ENCODE results near the gene OR13D1. TPM values are rescaled to one million over a fixed set of nuclear protein-coding genes. Genes with fewer than 3 reads are reported as not detected.
"Not testable (repeated sequence)": the region's sequence is repeated elsewhere in the genome, so short reads cannot be mapped to it uniquely, and the experiment has no call there.

OR13D1 gene
- total RNA-seq, 4 donors from 2014 or later, result not detected

DNA sequence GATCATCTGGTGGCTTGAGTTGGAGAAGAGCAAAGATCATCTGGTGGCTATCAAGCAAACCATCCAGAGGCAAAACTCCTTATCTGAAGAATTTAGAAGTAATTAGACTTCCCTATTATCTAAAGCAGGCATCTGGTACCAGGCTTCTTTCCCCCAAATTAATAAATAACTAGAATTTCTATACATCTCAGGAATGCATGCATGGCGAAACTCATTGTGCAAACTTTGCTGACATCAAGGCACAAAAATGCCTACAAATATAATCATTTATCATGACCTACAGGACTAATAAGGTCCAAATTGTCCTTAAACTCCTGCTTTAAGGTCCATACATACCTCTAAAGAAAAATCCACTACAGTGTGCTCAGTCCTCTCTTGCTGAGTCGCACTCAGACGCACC, 6.0 kb downstream of the OR13D1 start:
- no peak for DNase-seq
- no peaks in the 10 kb centered on the region for H3K4me1 ChIP-seq
- no peak for TF ChIP-seq CTCF (IDR thresholded peaks at IDR 0.05)
- no peak for TF ChIP-seq POLR2A (IDR thresholded peaks at IDR 0.05)
- H3K9me3 ChIP-seq, result no peaks in the 10 kb centered on the region
- H3K27me3 ChIP-seq, result no peaks in the 10 kb centered on the region
- H3K4me3 ChIP-seq, result no peak overlapping the region
- H3K27ac ChIP-seq, result no peak overlapping the region
- no peaks in the 10 kb centered on the region for H3K36me3 ChIP-seq

- H3K9me3 ChIP-seq, H3K27me3 ChIP-seq, H3K4me3 ChIP-seq, H3K4me1 ChIP-seq, DNase-seq, H3K27ac ChIP-seq, H3K36me3 ChIP-seq: not testable (repeated sequence)
These were observed 14.4 kb downstream of the OR13D1 start for GRCh38 chr9:104708737-104709136.

DNA sequence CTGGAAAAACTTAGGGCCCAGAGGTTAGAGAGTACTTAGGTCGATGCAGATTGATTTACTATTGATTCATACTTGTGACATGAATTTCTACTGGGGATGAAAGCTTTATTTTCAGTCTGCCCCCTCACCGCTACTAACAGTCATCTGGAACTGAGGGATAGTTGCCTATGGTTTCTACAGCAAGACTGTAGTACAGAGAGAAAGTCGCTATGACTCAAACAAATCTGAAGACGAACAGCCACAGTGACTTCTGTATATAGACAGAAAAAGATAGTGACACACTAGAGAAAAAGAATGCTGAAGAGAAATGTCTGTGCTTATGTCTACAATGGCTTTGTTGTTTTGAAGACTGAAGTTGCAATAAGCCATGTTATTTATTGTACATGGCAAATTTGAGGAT, 17.3 kb downstream of the OR13D1 start:
- TF ChIP-seq CTCF (IDR thresholded peaks at IDR 0.05) (no peak), POLR2A (IDR thresholded peaks at IDR 0.05) (no peak)
- H3K9me3 ChIP-seq, result no peaks in the 10 kb centered on the region

DNA sequence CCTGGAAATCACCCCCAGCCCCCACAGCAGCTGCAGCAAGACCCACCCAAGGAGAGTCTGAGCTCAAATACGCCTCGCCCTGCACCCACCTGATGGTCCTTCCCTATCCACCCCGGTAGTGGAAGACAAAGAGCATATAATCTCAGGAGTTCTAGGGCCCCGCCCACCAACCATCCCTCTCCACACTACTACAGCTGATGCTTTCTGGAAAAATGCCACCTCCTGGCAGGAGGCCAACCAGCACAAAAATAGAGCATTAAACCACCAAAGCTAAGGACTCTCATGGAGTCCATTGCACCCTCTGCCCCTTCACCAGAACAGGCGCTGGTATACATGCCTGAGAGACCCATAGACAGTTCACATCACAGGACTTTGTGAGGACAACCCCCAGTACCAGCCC, 30.7 kb downstream of the OR13D1 start:
- TF ChIP-seq POLR2A (IDR thresholded peaks at IDR 0.05), result no peak
- no peak for TF ChIP-seq CTCF (IDR thresholded peaks at IDR 0.05)
- Histone ChIP-seq H3K27ac (no peak overlapping the region), H3K4me3 (no peak overlapping the region), H3K9me3 (no peaks in the 10 kb centered on the region), H3K4me1 (no peaks in the 10 kb centered on the region), H3K27me3 (no peaks in the 10 kb centered on the region), H3K36me3 (no peaks in the 10 kb centered on the region)
- DNase-seq, result no peak

More for the DNA sequence above, 17.3 kb downstream of the OR13D1 start:
- Histone ChIP-seq H3K36me3 (no peaks in the 10 kb centered on the region), H3K27ac (no peak overlapping the region), H3K4me3 (no peak overlapping the region), H3K27me3 (no peaks in the 10 kb centered on the region), H3K4me1 (no peaks in the 10 kb centered on the region)
- no peak for DNase-seq

GRCh38 chr9:104738452-104738851, 44.1 kb downstream of the OR13D1 start:
- H3K4me3 ChIP-seq, result no peak overlapping the region
- no peaks in the 10 kb centered on the region for H3K27me3 ChIP-seq
- no peak for DNase-seq
- H3K4me1 ChIP-seq, result no peaks in the 10 kb centered on the region
- TF ChIP-seq CTCF (IDR thresholded peaks at IDR 0.05), result no peak
- no peak for TF ChIP-seq POLR2A (IDR thresholded peaks at IDR 0.05)
- H3K27ac ChIP-seq, result no peak overlapping the region
- no peaks in the 10 kb centered on the region for H3K9me3 ChIP-seq
- H3K36me3 ChIP-seq, result no peaks in the 10 kb centered on the region

GRCh38 chr9:104740621-104741020, 46.3 kb downstream of the OR13D1 start:
- no peaks in the 10 kb centered on the region for H3K27me3 ChIP-seq
- TF ChIP-seq CTCF (IDR thresholded peaks at IDR 0.05) (no peak), POLR2A (IDR thresholded peaks at IDR 0.05) (no peak)
- no peaks in the 10 kb centered on the region for H3K9me3 ChIP-seq
- H3K4me3 ChIP-seq, result no peak overlapping the region
- no peak for DNase-seq
- no peaks in the 10 kb centered on the region for H3K4me1 ChIP-seq
- no peak overlapping the region for H3K27ac ChIP-seq
- H3K36me3 ChIP-seq, result no peaks in the 10 kb centered on the region

All from Peyer's patch (tissue), 4 donors.